PFSK-1 (cell line): ENCODE results near the gene PPP4C.

ENCODE experiments used
- POLR2AphosphoS5 ChIP-seq: IDR thresholded peaks from 2 replicates; pipeline ENCODE4 v1.6.1; 2012; ENCODE audit warnings: low read depth, mild to moderate bottlenecking, control low read depth, low read length, moderate library complexity
- REST ChIP-seq, 2 experiments: IDR thresholded peaks; 2 replicates each; pipeline versions ENCODE4 v1.6.1 to v1.8.0; 2011 to 2012; ENCODE audit warnings: low read depth in 2 of 2, low read length in 2 of 2, control low read depth in 1 of 2, inconsistent platforms in 1 of 2, mild to moderate bottlenecking in 1 of 2, moderate library complexity in 1 of 2; ENCODE audit not compliant: insufficient read depth in 1 of 2
- SIN3A ChIP-seq: IDR thresholded peaks from 2 replicates; pipeline ENCODE4 v1.6.1; 2012; ENCODE audit warnings: mild to moderate bottlenecking, low read length, moderate library complexity, borderline replicate concordance; ENCODE audit not compliant: insufficient read depth
- TAF1 ChIP-seq: IDR thresholded peaks from 2 replicates; pipeline ENCODE4 v1.6.1; 2012; ENCODE audit warnings: low read length, control low read depth, borderline replicate concordance; ENCODE audit not compliant: insufficient read depth

GRCh38 chr16:30065943-30066760 lies 9.6 kb upstream of the PPP4C start:
- TF ChIP-seq TAF1 (no peak), POLR2AphosphoS5 (no peak; the same call in 1 of the 2 replicates), SIN3A (no peak), REST (IDR thresholded peaks at IDR 0.05; ENCODE audit: insufficient read depth in 1 of 2, low read depth in 2 of 2, low read length in 2 of 2) (no peak)
